GM19025 (cell line): Measurements from ENCODE around the gene GALNT17.
"Not testable (repeated sequence)": the region's sequence is repeated elsewhere in the genome, so short reads cannot be mapped to it uniquely, and the experiment has no call there.

ENCODE experiments used
- ATAC-seq: cut with Tn5 transposase; IDR thresholded peaks from one replicate; pipeline ENCODE4 v1.9.1; 2021; ENCODE audit warnings: mild to moderate bottlenecking, low read depth, moderate library complexity; ENCODE audit not compliant: unreplicated experiment

The GALNT17 gene

GRCh38 chr7:71707041-71707440 lies 575.1 kb downstream of the GALNT17 start:
- no peak for ATAC-seq

GRCh38 chr7:71708710-71709109 lies 576.8 kb downstream of the GALNT17 start:
- ATAC-seq = no peak

GRCh38 chr7:71710442-71710841 lies 578.5 kb downstream of the GALNT17 start:
- no peak for ATAC-seq

- ATAC-seq = no peak
Measured at GRCh38 chr7:71712653-71713180, 580.8 kb downstream of the GALNT17 start.

GRCh38 chr7:71716690-71717089 lies 584.7 kb downstream of the GALNT17 start:
- ATAC-seq = no peak

- no peak for ATAC-seq
Measured at GRCh38 chr7:71718563-71718962, 586.6 kb downstream of the GALNT17 start.

- no peak for ATAC-seq
Measured at GRCh38 chr7:71721742-71722141, 589.8 kb downstream of the GALNT17 start.

- no peak for ATAC-seq
Measured at GRCh38 chr7:71723859-71724258, 591.9 kb downstream of the GALNT17 start.

- no peak for ATAC-seq
Measured at GRCh38 chr7:71727347-71727746, 595.4 kb downstream of the GALNT17 start.

GRCh38 chr7:71731740-71732139 lies 599.8 kb downstream of the GALNT17 start:
- ATAC-seq = no peak

- no peak for ATAC-seq
Measured at GRCh38 chr7:71733107-71733870, 601.3 kb downstream of the GALNT17 start.

- no peak for ATAC-seq
Measured at GRCh38 chr7:71735961-71736556, 604.1 kb downstream of the GALNT17 start.

GRCh38 chr7:71737931-71738540 lies 606.1 kb downstream of the GALNT17 start:
- ATAC-seq = not testable (repeated sequence)

GRCh38 chr7:71739520-71740173 lies 607.7 kb downstream of the GALNT17 start:
- no peak for ATAC-seq

- no peak for ATAC-seq
Measured at GRCh38 chr7:71740174-71740560, 608.2 kb downstream of the GALNT17 start.

- ATAC-seq = no peak
Measured at GRCh38 chr7:71746006-71746405, 614.1 kb downstream of the GALNT17 start.

- no peak for ATAC-seq
Measured at GRCh38 chr7:71750290-71750689, 618.3 kb downstream of the GALNT17 start.

GRCh38 chr7:71752171-71752935 lies 620.4 kb downstream of the GALNT17 start:
- no peak for ATAC-seq

GRCh38 chr7:71753236-71753635 lies 621.3 kb downstream of the GALNT17 start:
- ATAC-seq = no peak

GRCh38 chr7:71753956-71754664 lies 622.2 kb downstream of the GALNT17 start:
- no peak for ATAC-seq
